ENCODE measurements around the gene AKAP6. TPM values are rescaled to one million over a fixed set of nuclear protein-coding genes. Genes with fewer than 3 reads are reported as not detected.

Gene AKAP6
- total and polyA plus RNA-seq, 10 of the 15 experiments (the other 5 are each of a cell fraction or from before 2014, with no cell fraction given), result 0.35 to 5.9 (median 2.2) TPM

DNA sequence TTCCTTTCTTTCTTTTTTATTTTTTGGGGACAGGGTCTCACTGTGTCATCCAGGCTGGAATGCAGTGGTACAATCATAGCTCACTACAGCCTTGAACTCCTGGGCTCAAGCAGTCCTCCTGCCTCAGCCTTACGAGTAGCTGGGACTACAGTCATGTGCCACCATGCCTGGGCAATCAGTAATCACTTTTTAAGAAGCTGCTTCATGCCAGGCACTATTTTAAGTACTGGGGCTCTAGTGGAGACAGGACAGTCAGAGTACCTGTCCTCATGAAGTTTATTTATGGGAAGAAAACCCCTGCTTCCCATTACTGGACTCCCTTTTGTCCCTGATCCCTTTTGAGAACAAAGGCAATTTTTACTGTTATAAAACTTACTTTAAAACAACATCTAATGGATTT lies 485.6 kb downstream of the AKAP6 start:
- POLR2A ChIA-PET, result no interaction called here
- H3K27ac ChIP-seq (ENCODE audit: control insufficient read depth, insufficient read depth), result no peak overlapping the region
- no peak overlapping the region for H3K9ac ChIP-seq (ENCODE audit: control insufficient read depth, insufficient read depth, low read length)
- no peaks in the 10 kb centered on the region for H3K27me3 ChIP-seq (replicated peaks in 1 of 2; ENCODE audit: control insufficient read depth in 2 of 2, insufficient read depth in 2 of 2, low read length in 1 of 2)
- RAD21 ChIA-PET (ENCODE audit: unreplicated experiment), result no interaction called here
- SMC1A ChIA-PET (ENCODE audit: uncharacterized antibody, unreplicated experiment), result interaction anchor here (1.0 kb wide), 1 partner anchor 67 kb away, joined by 3 read pairs; no protein-coding TSS in a partner anchor
- no TSS peak for BruUV-seq (replicated peaks)
- WGBS (ENCODE audit: insufficient coverage, insufficient replicate concordance, low lambda C conversion rate, missing lambda C conversion rate), result 0% methylated on average over 1 of the region's 1 CpG
- intact Hi-C loops (cut with micrococcal nuclease; ENCODE audit: unreplicated experiment), result no loop called here
- no peaks in the 10 kb centered on the region for H3K4me1 ChIP-seq (ENCODE audit: control insufficient read depth, insufficient read depth, low read length)
- ATAC-seq, result no peak
- in situ Hi-C loops (cut with MboI), result no loop called here
- TF ChIP-seq ZNF274 (IDR thresholded peaks at IDR 0.05; ENCODE audit: insufficient read depth, insufficient read length), result no peak
- TF ChIP-seq LARP7 (IDR thresholded peaks at IDR 0.05), result no peak
- no peak for TF ChIP-seq USF2 (IDR thresholded peaks at IDR 0.05; ENCODE audit: borderline replicate concordance, low read depth, low read length)
- TF ChIP-seq MEF2B (IDR thresholded peaks at IDR 0.05; ENCODE audit: partially characterized antibody, poor library complexity, severe bottlenecking), result no peak
- TF ChIP-seq MYC (IDR thresholded peaks at IDR 0.05; ENCODE audit: insufficient read depth, insufficient read length, insufficient replicate concordance, low read length, severe bottlenecking), result no peak
- no peak for TF ChIP-seq NFYA (IDR thresholded peaks at IDR 0.05; ENCODE audit: borderline replicate concordance, low read depth, low read length)
- no peak for TF ChIP-seq DPF2 (IDR thresholded peaks at IDR 0.05)
- TF ChIP-seq RFX5 (IDR thresholded peaks at IDR 0.05; ENCODE audit: low read depth, low read length), result no peak
- H4K20me1 ChIP-seq (ENCODE audit: control insufficient read depth, insufficient read depth), result no peaks in the 10 kb centered on the region
- no peaks in the 10 kb centered on the region for H3K9me3 ChIP-seq (replicated peaks; ENCODE audit: control insufficient read depth, insufficient read depth, low read length)
- no peaks in the 10 kb centered on the region for H3K79me2 ChIP-seq (ENCODE audit: control insufficient read depth, insufficient read depth, low read length)
- H3K4me3 ChIP-seq, result no peak overlapping the region
- no peak overlapping the region for H2AFZ ChIP-seq (ENCODE audit: control insufficient read depth, low read depth, low read length)
- H3K4me2 ChIP-seq (ENCODE audit: control insufficient read depth, insufficient read depth), result no peak overlapping the region
- CTCF ChIA-PET, result interaction anchor here (0.7 kb wide), 1 partner anchor 20 kb away, joined by 3 read pairs; no protein-coding TSS in a partner anchor
- FAIRE-seq, result no peak
- H3K36me3 ChIP-seq (ENCODE audit: control insufficient read depth in 2 of 2, insufficient read depth in 2 of 2, low read length in 1 of 2), result no peaks in the 10 kb centered on the region
- DNase-seq (ENCODE audit: low read depth, low spot score), result no peak

DNA sequence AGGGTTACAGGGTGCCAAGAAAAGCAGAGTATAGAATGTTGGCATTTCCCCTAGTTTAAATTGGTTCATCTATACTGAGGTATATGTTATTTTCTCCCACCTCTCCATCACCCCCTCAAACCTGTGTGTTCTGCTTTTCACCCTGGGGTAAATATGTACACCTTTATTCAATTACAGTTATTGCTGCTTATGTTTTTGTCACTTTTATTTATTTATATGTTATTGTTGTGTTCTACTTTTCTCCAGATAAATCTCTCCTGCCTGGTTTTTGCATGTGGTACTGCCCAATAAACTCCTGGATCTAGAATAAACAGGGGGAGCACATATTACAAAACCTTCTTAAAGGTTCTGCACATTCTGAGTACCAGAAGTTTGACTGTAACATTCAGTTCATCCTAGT lies 487.5 kb downstream of the AKAP6 start:
- no peak overlapping the region for H3K27ac ChIP-seq (ENCODE audit: control insufficient read depth, insufficient read depth)
- no peak for DNase-seq (ENCODE audit: low read depth, low spot score)
- ChIA-PET SMC1A (ENCODE audit: uncharacterized antibody, unreplicated experiment) (interaction anchor here (1.1 kb wide), 1 partner anchor 14 kb away, joined by 3 read pairs; no protein-coding TSS in a partner anchor), RAD21 (ENCODE audit: unreplicated experiment) (no interaction called here), POLR2A (no interaction called here), CTCF (no interaction called here)
- BruUV-seq (replicated peaks), result no TSS peak
- no peaks in the 10 kb centered on the region for H3K79me2 ChIP-seq (ENCODE audit: control insufficient read depth, insufficient read depth, low read length)
- intact Hi-C loops (cut with micrococcal nuclease; ENCODE audit: unreplicated experiment) (no loop called here), in situ Hi-C loops (cut with MboI) (no loop called here)
- H3K9ac ChIP-seq (ENCODE audit: control insufficient read depth, insufficient read depth, low read length), result no peak overlapping the region
- ATAC-seq, result no peak
- no peak overlapping the region for H2AFZ ChIP-seq (ENCODE audit: control insufficient read depth, low read depth, low read length)
- no peaks in the 10 kb centered on the region for H3K27me3 ChIP-seq (replicated peaks in 1 of 2; ENCODE audit: control insufficient read depth in 2 of 2, insufficient read depth in 2 of 2, low read length in 1 of 2)
- no peaks in the 10 kb centered on the region for H3K36me3 ChIP-seq (ENCODE audit: control insufficient read depth in 2 of 2, insufficient read depth in 2 of 2, low read length in 1 of 2)
- no peaks in the 10 kb centered on the region for H4K20me1 ChIP-seq (ENCODE audit: control insufficient read depth, insufficient read depth)
- no peak overlapping the region for H3K4me3 ChIP-seq
- no peak overlapping the region for H3K4me2 ChIP-seq (ENCODE audit: control insufficient read depth, insufficient read depth)
- H3K4me1 ChIP-seq (ENCODE audit: control insufficient read depth, insufficient read depth, low read length), result no peaks in the 10 kb centered on the region
- no peak for FAIRE-seq
- no peaks in the 10 kb centered on the region; the same call in 2 of the 3 replicates for H3K9me3 ChIP-seq (replicated peaks; ENCODE audit: control insufficient read depth, insufficient read depth, low read length)
- TF ChIP-seq ZNF592 (IDR thresholded peaks at IDR 0.05) (no peak), E2F8 (IDR thresholded peaks at IDR 0.05; ENCODE audit: low read depth, partially characterized antibody) (no peak), MEF2B (IDR thresholded peaks at IDR 0.05; ENCODE audit: partially characterized antibody, poor library complexity, severe bottlenecking) (no peak)
